Heart left ventricle (tissue), 16 donors: ENCODE results near the gene IL24. TPM values are rescaled to one million over a fixed set of nuclear protein-coding genes. Genes with fewer than 3 reads are reported as not detected.
A peak's percentile ranks its signal among the peaks of the same experiment; 100 is the strongest.

Experiments
- ATAC-seq, 4 donors: fragments of 200-7000 bp; cut with Tn5 transposase; one replicate each; pipeline ENCODE4 v1.9.1; 2020 to 2022; ENCODE audit warnings: moderate library complexity in 4 of 4, mild to moderate bottlenecking in 3 of 4, moderate number of reproducible peaks in 1 of 4
- DNase-seq, 5 donors: peaks; one replicate each; pipeline ENCODE4 v3.0.0-alpha.2; 2020
- H3K27ac ChIP-seq, 12 donors: fragments of 200-600 bp; sonication (generic) in 4 of 12; one replicate each; pipeline versions ENCODE4 v1.5.0 to v1.8.0; 2016 to 2022; ENCODE audit warnings: mild to moderate bottlenecking in 2 of 12
- H3K27me3 ChIP-seq, 9 donors: fragments of 200-600 bp; sonication (generic) in 2 of 9; one replicate each; pipeline versions ENCODE4 v1.5.1 to v1.8.0; 2016 to 2022; ENCODE audit warnings: mild to moderate bottlenecking in 3 of 9
- H3K36me3 ChIP-seq, 9 donors: fragments of 200-600 bp; sonication (generic) in 2 of 9; one replicate each; pipeline versions ENCODE4 v1.5.0 to v1.8.0; 2018 to 2022; ENCODE audit warnings: mild to moderate bottlenecking in 2 of 9
- H3K4me1 ChIP-seq, 12 donors: fragments of 200-600 bp; sonication (generic) in 4 of 12; one replicate each; pipeline versions ENCODE4 v1.5.0 to v1.8.0; 2016 to 2022; ENCODE audit warnings: mild to moderate bottlenecking in 3 of 12
- H3K4me3 ChIP-seq, 12 donors: fragments of 200-600 bp; sonication (generic) in 4 of 12; one replicate each; pipeline versions ENCODE4 v1.5.0 to v1.8.0; 2017 to 2022; ENCODE audit warnings: mild to moderate bottlenecking in 9 of 12, moderate library complexity in 4 of 12
- H3K9me3 ChIP-seq, 12 donors: fragments of 200-600 bp; sonication (generic) in 4 of 12; one replicate each; pipeline versions ENCODE4 v1.5.0 to v1.8.0; 2016 to 2022; ENCODE audit warnings: mild to moderate bottlenecking in 1 of 12
- POLR2A ChIP-seq, 2 donors: fragments of 450-650 bp; IDR thresholded peaks; one replicate each; pipeline ENCODE4 v1.6.1; 2017; ENCODE audit warnings: antibody characterized with exemption in 2 of 2, mild to moderate bottlenecking in 2 of 2, moderate library complexity in 2 of 2
- WGBS, 4 donors: extraction: QIAGEN DNeasy Blood & Tissue Kit in 2 of 4; methylation state at CpG; one replicate each; pipeline versions ENCODE4 v1.1.5 to v1.1.7; 2013 to 2018; 5-methylcytosine and 5-hydroxymethylcytosine counted together
- intact Hi-C, 10 donors: fragments of 100-400 bp; cut with DNase I; formaldehyde crosslinking; loops; one replicate each; pipeline versions ENCODE4 v1.11.1 to v1.14.2; 2022
- polyA plus RNA-seq, 2 donors: library from polyadenylated mRNA; stranded (reverse); fragments of 200-250 nt; gene quantifications; one replicate each; pipeline ENCODE4 v1.2.3, GENCODE V29; 2013
- total RNA-seq, 9 donors: library from RNA; depleted of rRNA in 2 of 9; stranded (reverse); fragments of >200 nt in 2 of 9; fragmentation: NEBNext Ultra II Directional in 3 of 9; extraction: Animal tissue kit (Norgen Biotek cat#: 25700) in 3 of 9; gene quantifications; one replicate each; pipeline versions ENCODE4 v1.1.0 to v1.2.4, GENCODE V29; 2016 to 2023
- TF ChIP-seq, protein P1 (sequence below), 12 donors: fragments of 200-600 bp; sonication (generic) in 4 of 12; IDR thresholded peaks; one replicate each; pipeline versions ENCODE4 v1.5.0 to v1.8.0; 2018 to 2022; ENCODE audit warnings: antibody characterized with exemption in 12 of 12, mild to moderate bottlenecking in 5 of 12
- donor health status: ischemic (EF 13 %, LVEDD 7.1; RV severe dilation, severe dysfunction).
- donor health status: healthy with polysubstance abuse.
- donor health status: DM: no; HTN: yes; CAD: no.
- donor health status: DM: no; HTN: no; CAD: no.
- donor health status: ischemic (EF 25% LVEDD 6.9; RV normal size, moderate dysfunction).
- donor health status: ischemic (EF 25% LVEDD 5.7; RV mildly dilated, moderate dysfunction).
- donor health status: healthy.
- donor health status: DM: yes; HTN: yes; CAD: no.
- donor health status: ischemic (EF 35%, LVEDD 5.7; RV mildly dilated, moderate dysfunction).
- donor health status: nonischemic (EF 11% LVEDD 7.7; RV severe dilation, severe dysfunction).
- donor health status: DM: yes; HTN: yes; CAD: no.
- donor health status: PGD.
- donor health status: ischemic (EF 29% LVEDD 5.4; RV normal size, mild dysfunction).
- donor health status: nonischemic (EF 23%, LVEDD 6.1; RV moderate dilation, normal function).

IL24 gene
- total and polyA plus RNA-seq, 11 donors, result 1.6 TPM; not detected in 10

DNA sequence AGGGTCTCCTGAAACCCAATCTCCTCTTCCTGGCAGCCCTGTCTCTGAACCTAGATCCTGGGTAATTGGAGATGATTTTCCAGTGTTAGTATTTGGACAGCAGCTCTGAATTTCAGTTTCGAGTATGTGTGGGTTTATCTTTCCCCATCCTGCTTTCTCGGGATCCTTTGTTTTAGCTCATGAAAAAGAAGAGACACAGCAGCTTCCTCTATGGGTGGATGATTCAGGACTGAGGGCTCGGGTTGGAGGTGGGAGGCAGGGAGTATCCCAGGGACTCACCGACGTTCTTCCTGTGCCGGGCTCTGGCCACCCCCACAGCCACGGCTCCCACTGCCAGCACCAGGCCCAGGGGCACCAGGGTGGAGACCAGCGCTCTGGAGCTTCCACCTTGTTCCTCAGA is 34.9 kb downstream of the IL24 start:
- 46 to 66% (median 57%) methylated on average over 7 to 8 of the region's 8 CpGs for WGBS, 4 donors
- no peak overlapping the region for H3K4me3 ChIP-seq
- H3K9me3 ChIP-seq, result no peaks in the 10 kb centered on the region
- H3K36me3 ChIP-seq, result no peaks in the 10 kb centered on the region
- no peaks in the 10 kb centered on the region for H3K27me3 ChIP-seq
- ATAC-seq (no peak), DNase-seq (no peak)
- TF ChIP-seq, protein P1, sequence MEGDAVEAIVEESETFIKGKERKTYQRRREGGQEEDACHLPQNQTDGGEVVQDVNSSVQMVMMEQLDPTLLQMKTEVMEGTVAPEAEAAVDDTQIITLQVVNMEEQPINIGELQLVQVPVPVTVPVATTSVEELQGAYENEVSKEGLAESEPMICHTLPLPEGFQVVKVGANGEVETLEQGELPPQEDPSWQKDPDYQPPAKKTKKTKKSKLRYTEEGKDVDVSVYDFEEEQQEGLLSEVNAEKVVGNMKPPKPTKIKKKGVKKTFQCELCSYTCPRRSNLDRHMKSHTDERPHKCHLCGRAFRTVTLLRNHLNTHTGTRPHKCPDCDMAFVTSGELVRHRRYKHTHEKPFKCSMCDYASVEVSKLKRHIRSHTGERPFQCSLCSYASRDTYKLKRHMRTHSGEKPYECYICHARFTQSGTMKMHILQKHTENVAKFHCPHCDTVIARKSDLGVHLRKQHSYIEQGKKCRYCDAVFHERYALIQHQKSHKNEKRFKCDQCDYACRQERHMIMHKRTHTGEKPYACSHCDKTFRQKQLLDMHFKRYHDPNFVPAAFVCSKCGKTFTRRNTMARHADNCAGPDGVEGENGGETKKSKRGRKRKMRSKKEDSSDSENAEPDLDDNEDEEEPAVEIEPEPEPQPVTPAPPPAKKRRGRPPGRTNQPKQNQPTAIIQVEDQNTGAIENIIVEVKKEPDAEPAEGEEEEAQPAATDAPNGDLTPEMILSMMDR (IDR thresholded peaks at IDR 0.05), result no peak
- TF ChIP-seq POLR2A (IDR thresholded peaks at IDR 0.05), result no peak
- peaks cover 0 to 13% (median 0%) of the 10 kb centered on the region in 12 donors for H3K4me1 ChIP-seq
- intact Hi-C loops, result no loop called here
- no peak overlapping the region for H3K27ac ChIP-seq

DNA sequence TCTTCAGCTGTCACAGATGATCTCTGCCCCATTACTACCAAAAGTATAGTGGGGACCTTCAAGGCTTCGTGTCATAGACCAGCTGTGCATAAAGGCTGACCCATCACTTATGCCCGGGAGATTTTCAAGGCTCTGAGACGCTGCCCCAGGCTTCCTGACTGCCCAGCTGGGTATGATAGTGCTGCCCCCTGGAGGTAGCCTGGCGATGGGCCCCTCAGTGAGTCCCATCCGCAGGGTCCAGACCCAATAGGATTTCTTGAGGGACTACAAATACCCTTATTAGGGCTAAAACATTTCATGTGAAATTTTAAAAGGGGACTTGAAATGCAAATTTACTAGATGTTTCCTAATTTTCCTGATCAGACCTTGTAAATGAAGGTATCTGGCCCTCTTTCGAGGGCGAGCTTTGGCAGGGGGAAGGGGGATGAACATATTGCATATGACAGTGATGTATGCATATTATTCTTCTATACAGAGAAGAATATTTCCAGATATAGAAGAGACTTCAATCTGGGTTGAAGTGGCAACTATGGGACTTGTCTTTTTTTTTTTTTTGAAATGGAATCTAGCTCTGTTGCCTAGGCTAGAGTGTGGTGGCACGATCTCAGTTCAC is 36.2 kb downstream of the IL24 start:
- H3K27me3 ChIP-seq, result no peaks in the 10 kb centered on the region
- intact Hi-C loops, result no loop called here
- WGBS, 4 donors, result 65 to 74% (median 69%) methylated on average over 5 to 8 of the region's 8 CpGs
- ATAC-seq (peak in 2 of 4 donors; percentile 42 to 52), DNase-seq (peak in 4 of 5 donors; percentile 42 to 72 (median 48))
- H3K27ac ChIP-seq, result no peak overlapping the region
- no peaks in the 10 kb centered on the region for H3K36me3 ChIP-seq
- no peak for TF ChIP-seq POLR2A (IDR thresholded peaks at IDR 0.05)
- TF ChIP-seq, protein P1 (IDR thresholded peaks at IDR 0.05), result peak in 11 of 12 donors; percentile 10 to 71 (median 34)
- H3K4me1 ChIP-seq, result peaks cover 0 to 13% (median 0%) of the 10 kb centered on the region in 12 donors
- H3K9me3 ChIP-seq, result no peaks in the 10 kb centered on the region
- no peak overlapping the region for H3K4me3 ChIP-seq

DNA sequence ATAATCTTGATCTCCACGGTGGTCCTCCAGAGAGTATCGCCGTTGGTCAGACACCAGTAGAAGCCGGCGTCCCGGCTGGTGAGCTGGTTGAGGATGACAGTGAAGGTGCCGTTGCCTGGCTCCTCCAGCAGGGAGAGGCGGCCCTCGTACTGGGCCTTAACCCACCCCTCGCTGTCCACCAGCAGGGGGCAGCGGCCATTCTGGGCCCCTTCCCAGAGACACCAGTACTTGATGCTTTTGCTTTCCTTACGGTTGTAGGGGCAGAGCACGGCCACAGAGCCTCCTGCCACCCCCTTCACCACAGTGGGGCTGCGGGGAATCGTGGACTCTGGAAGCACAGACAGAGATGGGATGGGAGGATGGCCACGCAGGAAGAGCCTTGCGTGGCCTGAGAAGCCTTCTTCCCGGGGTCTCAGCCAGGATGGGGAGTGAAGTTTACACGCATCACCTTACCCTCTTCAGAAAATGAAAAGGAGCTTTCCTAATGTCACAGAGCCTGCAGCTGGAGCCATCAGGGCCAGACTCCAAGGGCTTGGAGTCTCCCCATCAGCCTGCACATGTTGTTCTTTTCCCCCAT is 38.3 kb downstream of the IL24 start:
- Histone ChIP-seq H3K4me1 (peaks cover 0 to 3% (median 0%) of the 10 kb centered on the region in 12 donors), H3K27ac (no peak overlapping the region), H3K36me3 (no peaks in the 10 kb centered on the region), H3K9me3 (no peaks in the 10 kb centered on the region), H3K4me3 (no peak overlapping the region), H3K27me3 (no peaks in the 10 kb centered on the region)
- peak in 1 of 5 donors; percentile 30 for DNase-seq
- no peak for TF ChIP-seq POLR2A (IDR thresholded peaks at IDR 0.05)
- TF ChIP-seq, protein P1 (IDR thresholded peaks at IDR 0.05), result peak in 11 of 12 donors; percentile 11 to 50 (median 33)
- 53 to 76% (median 60%) methylated on average over 18 to 19 of the region's 19 CpGs for WGBS, 4 donors
- ATAC-seq, result peak in 1 of 4 donors; percentile 56
- intact Hi-C loops, result no loop called here

DNA sequence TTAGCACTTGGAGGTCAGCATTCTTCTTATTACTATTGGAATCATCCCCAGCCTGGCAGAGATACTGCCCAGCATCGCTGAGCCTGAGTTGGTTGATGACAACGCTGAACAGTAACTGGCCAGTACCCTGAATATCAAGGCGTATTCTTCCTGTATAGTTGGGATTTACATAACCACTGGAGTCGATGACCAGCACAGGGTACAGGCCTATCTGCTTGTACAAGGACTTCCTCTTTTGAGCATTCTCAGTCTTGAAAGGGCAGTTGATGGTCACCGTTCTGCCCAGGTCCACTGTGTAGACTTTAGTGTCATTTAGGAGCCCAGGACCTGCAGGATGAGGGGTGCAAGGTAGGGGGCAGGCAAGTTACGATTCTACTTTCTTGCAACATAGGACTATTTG is 40.2 kb downstream of the IL24 start:
- WGBS, 4 donors, result 83 to 90% (median 86%) methylated on average over 6 of the region's 6 CpGs
- Histone ChIP-seq H3K4me3 (no peak overlapping the region), H3K27ac (no peak overlapping the region), H3K27me3 (peaks cover 0 to 4% (median 0%) of the 10 kb centered on the region in 9 donors), H3K9me3 (no peaks in the 10 kb centered on the region), H3K4me1 (no peaks in the 10 kb centered on the region), H3K36me3 (no peaks in the 10 kb centered on the region)
- no peak for DNase-seq
- peak in 1 of 4 donors; percentile 40 for ATAC-seq
- TF ChIP-seq, protein P1 (IDR thresholded peaks at IDR 0.05), result no peak
- TF ChIP-seq POLR2A (IDR thresholded peaks at IDR 0.05), result no peak
- intact Hi-C loops, result no loop called here
